ENCODE results near the gene MAGI1.
A peak's percentile ranks its signal among the peaks of the same experiment; 100 is the strongest.

MAGI1 gene

GRCh38 chr3:66018057-66019033 lies 20.4 kb downstream of the MAGI1 start:
- ChIA-PET CTCF (interaction anchor here (0.7 kb wide), 1 partner anchor 20 kb away, joined by 3 read pairs; no protein-coding TSS in a partner anchor), POLR2A (no interaction called here)
- no peak for DNase-seq (ENCODE audit: extremely low spot score)
- TF ChIP-seq LEF1 (IDR thresholded peaks at IDR 0.05; ENCODE audit: borderline replicate concordance) (no peak), FOXM1 (IDR thresholded peaks at IDR 0.05; ENCODE audit: borderline replicate concordance) (no peak), FOXK2 (IDR thresholded peaks at IDR 0.05) (no peak), NFRKB (IDR thresholded peaks at IDR 0.05) (no peak)

- DNase-seq (ENCODE audit: extremely low spot score) = no peak
- TF ChIP-seq TARDBP (IDR thresholded peaks at IDR 0.05) (no peak), ELF4 (IDR thresholded peaks at IDR 0.05) (no peak), ZNF384 (IDR thresholded peaks at IDR 0.05) (no peak), SUZ12 (IDR thresholded peaks at IDR 0.05) (no peak), FOXA1 (IDR thresholded peaks at IDR 0.05) (no peak), HDGF (IDR thresholded peaks at IDR 0.05; ENCODE audit: borderline replicate concordance) (no peak), FOXK2 (IDR thresholded peaks at IDR 0.05) (no peak), LEF1 (IDR thresholded peaks at IDR 0.05; ENCODE audit: borderline replicate concordance) (no peak), BHLHE40 (IDR thresholded peaks at IDR 0.05; ENCODE audit: borderline replicate concordance) (no peak), FOXM1 (IDR thresholded peaks at IDR 0.05; ENCODE audit: borderline replicate concordance) (no peak), CTBP1 (IDR thresholded peaks at IDR 0.05; ENCODE audit: borderline replicate concordance) (no peak), ARNT (IDR thresholded peaks at IDR 0.05) (no peak), L3MBTL2 (conservative IDR thresholded peaks at IDR 0.05) (no peak), SP1 (IDR thresholded peaks at IDR 0.05) (no peak)
- TF ChIP-seq, protein P1, sequence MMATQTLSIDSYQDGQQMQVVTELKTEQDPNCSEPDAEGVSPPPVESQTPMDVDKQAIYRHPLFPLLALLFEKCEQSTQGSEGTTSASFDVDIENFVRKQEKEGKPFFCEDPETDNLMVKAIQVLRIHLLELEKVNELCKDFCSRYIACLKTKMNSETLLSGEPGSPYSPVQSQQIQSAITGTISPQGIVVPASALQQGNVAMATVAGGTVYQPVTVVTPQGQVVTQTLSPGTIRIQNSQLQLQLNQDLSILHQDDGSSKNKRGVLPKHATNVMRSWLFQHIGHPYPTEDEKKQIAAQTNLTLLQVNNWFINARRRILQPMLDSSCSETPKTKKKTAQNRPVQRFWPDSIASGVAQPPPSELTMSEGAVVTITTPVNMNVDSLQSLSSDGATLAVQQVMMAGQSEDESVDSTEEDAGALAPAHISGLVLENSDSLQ (IDR thresholded peaks at IDR 0.05) = no peak
- ChIA-PET CTCF (interaction anchor here (0.7 kb wide), 1 partner anchor 19 kb away, joined by 3 read pairs; no protein-coding TSS in a partner anchor), POLR2A (no interaction called here)
Observed at GRCh38 chr3:66017591-66017990, 21.1 kb downstream of the MAGI1 start.

DNA sequence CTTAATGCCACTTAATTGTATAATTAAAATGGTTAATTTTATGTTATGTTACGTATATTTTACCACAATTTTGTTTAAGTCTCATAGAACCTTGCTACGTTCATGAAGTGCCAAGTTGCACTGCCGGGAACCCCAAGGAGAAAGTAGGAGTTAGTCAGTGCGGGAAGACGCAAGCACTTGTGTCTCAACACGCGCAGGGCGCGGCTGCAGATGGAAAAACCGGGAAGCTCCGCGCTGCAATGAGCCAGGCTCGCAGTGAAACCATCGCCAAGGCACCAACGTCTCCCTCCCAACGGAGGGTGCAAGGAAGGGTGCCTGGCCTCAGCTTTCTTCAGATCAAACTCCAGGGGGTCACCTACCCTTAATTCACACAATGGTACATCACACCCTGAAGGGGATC lies 21.6 kb downstream of the MAGI1 start:
- ChIA-PET POLR2A (no interaction called here), CTCF (interaction anchor here (0.7 kb wide), 1 partner anchor 19 kb away, joined by 3 read pairs; no protein-coding TSS in a partner anchor)
- no peak for TF ChIP-seq SUZ12 (IDR thresholded peaks at IDR 0.05)
- TF ChIP-seq SP1 (IDR thresholded peaks at IDR 0.05) = no peak
- TF ChIP-seq ARNT (IDR thresholded peaks at IDR 0.05) = no peak
- TF ChIP-seq FOXA1 (IDR thresholded peaks at IDR 0.05) = no peak
- TF ChIP-seq BHLHE40 (IDR thresholded peaks at IDR 0.05; ENCODE audit: borderline replicate concordance) = no peak
- TF ChIP-seq ZNF384 (IDR thresholded peaks at IDR 0.05) = no peak
- TF ChIP-seq ELF4 (IDR thresholded peaks at IDR 0.05) = no peak
- no peak for TF ChIP-seq L3MBTL2 (conservative IDR thresholded peaks at IDR 0.05)
- no peak for TF ChIP-seq FOXM1 (IDR thresholded peaks at IDR 0.05; ENCODE audit: borderline replicate concordance)
- no peak for TF ChIP-seq TARDBP (IDR thresholded peaks at IDR 0.05)
- no peak for TF ChIP-seq FOXK2 (IDR thresholded peaks at IDR 0.05)
- TF ChIP-seq, protein P1 (IDR thresholded peaks at IDR 0.05) = no peak
- TF ChIP-seq HDGF (IDR thresholded peaks at IDR 0.05; ENCODE audit: borderline replicate concordance) = no peak
- no peak for TF ChIP-seq CTBP1 (IDR thresholded peaks at IDR 0.05; ENCODE audit: borderline replicate concordance)
- TF ChIP-seq NFRKB (IDR thresholded peaks at IDR 0.05) = no peak
- TF ChIP-seq LEF1 (IDR thresholded peaks at IDR 0.05; ENCODE audit: borderline replicate concordance) = no peak
- no peak for DNase-seq (ENCODE audit: extremely low spot score)

DNA sequence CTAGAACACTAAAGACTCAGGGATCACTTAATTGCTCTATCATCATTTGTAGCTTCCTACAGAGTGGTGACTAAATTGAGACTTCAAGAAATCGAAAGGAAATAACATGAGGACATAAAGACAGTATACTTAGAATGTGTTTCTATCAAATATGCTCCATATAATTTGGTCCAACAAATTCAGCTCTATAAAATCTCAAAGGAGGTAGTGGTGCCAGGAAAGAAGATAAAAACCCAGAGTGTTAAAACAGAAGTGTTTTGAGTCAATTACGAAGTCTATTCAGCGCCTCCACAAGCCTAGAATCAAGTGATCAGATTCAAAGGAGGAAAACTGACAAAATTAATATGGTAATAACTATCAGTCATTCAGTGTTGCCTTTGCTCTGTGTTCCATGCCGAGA lies 22.9 kb downstream of the MAGI1 start:
- ChIA-PET POLR2A (no interaction called here), CTCF (interaction anchor here (0.7 kb wide), 1 partner anchor 22 kb away, joined by 3 read pairs; no protein-coding TSS in a partner anchor)
- TF ChIP-seq, protein P1 (IDR thresholded peaks at IDR 0.05) = 0 out of 2 replicates have a peak, but pooled peaks have one; percentile 15
- TF ChIP-seq CTBP1 (IDR thresholded peaks at IDR 0.05; ENCODE audit: borderline replicate concordance) (no peak), SP1 (IDR thresholded peaks at IDR 0.05) (no peak), ARNT (IDR thresholded peaks at IDR 0.05) (no peak)
- no peak for DNase-seq (ENCODE audit: extremely low spot score)

- ChIA-PET POLR2A (no interaction called here), CTCF (no interaction called here)
- no peak for TF ChIP-seq ELF4 (IDR thresholded peaks at IDR 0.05)
- TF ChIP-seq SP1 (IDR thresholded peaks at IDR 0.05) = no peak
- TF ChIP-seq NFRKB (IDR thresholded peaks at IDR 0.05) = no peak
- TF ChIP-seq LEF1 (IDR thresholded peaks at IDR 0.05; ENCODE audit: borderline replicate concordance) = no peak
- TF ChIP-seq FOXA1 (IDR thresholded peaks at IDR 0.05) = no peak
- no peak for TF ChIP-seq ZNF384 (IDR thresholded peaks at IDR 0.05)
- no peak for TF ChIP-seq SUZ12 (IDR thresholded peaks at IDR 0.05)
- TF ChIP-seq CTBP1 (IDR thresholded peaks at IDR 0.05; ENCODE audit: borderline replicate concordance) = no peak
- TF ChIP-seq ARNT (IDR thresholded peaks at IDR 0.05) = no peak
- TF ChIP-seq, protein P1 (IDR thresholded peaks at IDR 0.05) = no peak
- no peak for TF ChIP-seq TARDBP (IDR thresholded peaks at IDR 0.05)
- no peak for TF ChIP-seq BHLHE40 (IDR thresholded peaks at IDR 0.05; ENCODE audit: borderline replicate concordance)
- no peak for TF ChIP-seq FOXM1 (IDR thresholded peaks at IDR 0.05; ENCODE audit: borderline replicate concordance)
- no peak for TF ChIP-seq L3MBTL2 (conservative IDR thresholded peaks at IDR 0.05)
- no peak for TF ChIP-seq HDGF (IDR thresholded peaks at IDR 0.05; ENCODE audit: borderline replicate concordance)
- TF ChIP-seq FOXK2 (IDR thresholded peaks at IDR 0.05) = no peak
- DNase-seq (ENCODE audit: extremely low spot score) = no peak
Observed at GRCh38 chr3:66014651-66015050, 24.1 kb downstream of the MAGI1 start.

Measured in HEK293T (cell line).